Right ventricle myocardium superior (tissue), 1 donor: Measurements from ENCODE around the gene DYNC2I2. TPM values are rescaled to one million over a fixed set of nuclear protein-coding genes. Genes with fewer than 3 reads are reported as not detected.
"Not testable (repeated sequence)": the region's sequence is repeated elsewhere in the genome, so short reads cannot be mapped to it uniquely, and the experiment has no call there.

Experiments used
- ATAC-seq: fragments of 200-7000 bp; cut with Tn5 transposase; one replicate; pipeline ENCODE4 v1.9.1; 2020; ENCODE audit warnings: mild to moderate bottlenecking; ENCODE audit not compliant: poor library complexity
- DNase-seq: peaks from one replicate; pipeline ENCODE4 v3.0.0-alpha.2; 2020
- intact Hi-C: fragments of 100-400 bp; cut with DNase I; formaldehyde crosslinking; loops from one replicate; pipeline ENCODE4 v1.11.2; 2022
- total RNA-seq: library from RNA; stranded (reverse); fragmentation: NEBNext Ultra II Directional; extraction: Animal tissue kit (Norgen Biotek cat#: 25700); gene quantifications from one replicate; pipeline ENCODE4 v1.2.1, GENCODE V29; 2021
- donor health status: DM: no; HTN: yes; CAD: no; lungs with severe emphysema.

Gene DYNC2I2
- total RNA-seq, 1 donor from 2014 or later: 40.0 TPM

- intact Hi-C loops: no loop called here
- ATAC-seq (peak; percentile 96), DNase-seq (peak; percentile 97)
Measured at GRCh38 chr9:128688501-128689292, 32.0 kb upstream of the DYNC2I2 start, which contains the start of gene SET. Gene SET, plus strand, starts transcription at chr9:128689222. Its CDS starts 361 bp downstream, at chr9:128689583.

GRCh38 chr9:128687453-128687852 lies 30.8 kb upstream of the DYNC2I2 start:
- no peak for ATAC-seq
- no peak for DNase-seq
- intact Hi-C loops: no loop called here

GRCh38 chr9:128685636-128686489 lies 29.2 kb upstream of the DYNC2I2 start:
- DNase-seq (peak; percentile 37), ATAC-seq (no peak)
- intact Hi-C loops: no loop called here

GRCh38 chr9:128684325-128685199 lies 27.9 kb upstream of the DYNC2I2 start:
- peak; percentile 85 for DNase-seq
- ATAC-seq: peak; percentile 64
- intact Hi-C loops: no loop called here

DNA sequence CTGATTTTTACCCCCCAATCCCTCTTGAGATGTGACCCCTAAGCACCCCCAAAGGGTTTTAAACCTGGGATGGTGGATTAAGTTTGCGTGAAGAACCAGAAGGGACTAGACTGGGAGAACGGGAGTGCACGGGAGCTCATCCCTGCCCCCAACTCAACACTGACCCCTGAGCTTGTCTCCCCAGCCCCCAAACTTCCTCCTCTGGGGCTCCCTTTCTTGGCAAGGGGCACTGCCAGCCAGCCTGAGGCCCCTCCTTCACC lies 27.3 kb upstream of the DYNC2I2 start:
- DNase-seq (no peak), ATAC-seq (no peak)
- intact Hi-C loops: no loop called here

- peak; percentile 69 for DNase-seq
- intact Hi-C loops: no loop called here
- ATAC-seq: peak; percentile 49
Measured at GRCh38 chr9:128683340-128684064, 26.9 kb upstream of the DYNC2I2 start.

DNA sequence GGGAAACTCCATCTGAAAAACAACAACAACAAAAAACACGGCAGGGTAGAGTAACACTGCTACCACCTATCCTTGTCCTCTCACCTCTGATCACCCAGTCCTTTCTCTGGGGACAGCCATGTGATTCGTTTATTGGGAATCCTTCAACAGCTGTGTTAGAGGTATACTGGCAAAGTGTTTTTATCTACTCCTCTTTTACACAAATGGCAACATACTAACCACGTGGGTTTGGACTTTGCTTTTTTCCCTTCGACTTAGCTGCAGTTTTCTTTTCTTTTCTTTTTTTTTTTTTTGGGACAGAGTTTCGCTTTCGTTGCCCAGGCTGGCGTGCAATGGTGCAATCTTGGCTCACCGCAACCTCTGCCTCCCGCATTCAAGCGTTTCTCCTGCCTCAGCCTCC lies 21.1 kb upstream of the DYNC2I2 start:
- intact Hi-C loops: no loop called here
- ATAC-seq: no peak
- no peak for DNase-seq

DNA sequence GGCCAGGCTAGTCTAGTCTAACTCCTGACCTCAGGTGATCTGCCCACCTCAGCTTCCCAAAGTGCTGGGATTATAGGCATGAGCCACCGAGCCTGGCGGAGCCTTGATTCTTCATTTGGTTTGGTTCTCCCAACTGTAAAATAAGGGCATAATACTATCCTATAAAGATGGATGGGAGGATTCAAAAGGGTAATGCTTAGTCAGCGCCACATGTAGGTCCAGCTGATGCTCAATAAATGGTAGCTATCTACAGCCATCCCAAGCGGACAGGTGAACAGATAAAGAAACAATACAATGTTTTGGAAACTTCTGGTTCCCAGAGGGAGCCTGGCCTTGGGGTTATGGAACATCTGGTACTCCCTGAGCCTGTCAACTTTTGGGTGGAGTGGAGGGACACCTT lies 18.7 kb upstream of the DYNC2I2 start:
- no peak for ATAC-seq
- intact Hi-C loops: no loop called here
- DNase-seq: no peak

DNA sequence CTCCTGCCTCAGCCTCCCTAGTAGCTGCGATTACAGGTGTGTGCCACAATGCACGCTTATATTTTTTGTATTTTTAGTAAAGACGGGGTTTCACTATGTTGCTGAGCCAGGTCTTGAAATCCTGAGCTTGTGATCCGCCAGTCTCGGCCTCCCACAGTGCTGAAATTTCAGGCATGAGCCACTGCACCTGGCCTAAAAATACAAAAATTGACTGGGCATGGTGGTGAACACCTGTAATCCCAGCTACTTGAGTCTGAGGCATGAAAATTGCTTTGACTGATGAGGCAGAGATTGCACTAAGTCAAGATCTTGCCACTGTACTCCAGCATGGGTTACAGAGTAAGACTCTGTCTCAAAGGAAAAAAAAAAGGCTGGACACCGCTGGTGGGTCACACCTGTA lies 13.1 kb upstream of the DYNC2I2 start:
- ATAC-seq: no peak
- intact Hi-C loops: no loop called here
- DNase-seq: no peak

DNA sequence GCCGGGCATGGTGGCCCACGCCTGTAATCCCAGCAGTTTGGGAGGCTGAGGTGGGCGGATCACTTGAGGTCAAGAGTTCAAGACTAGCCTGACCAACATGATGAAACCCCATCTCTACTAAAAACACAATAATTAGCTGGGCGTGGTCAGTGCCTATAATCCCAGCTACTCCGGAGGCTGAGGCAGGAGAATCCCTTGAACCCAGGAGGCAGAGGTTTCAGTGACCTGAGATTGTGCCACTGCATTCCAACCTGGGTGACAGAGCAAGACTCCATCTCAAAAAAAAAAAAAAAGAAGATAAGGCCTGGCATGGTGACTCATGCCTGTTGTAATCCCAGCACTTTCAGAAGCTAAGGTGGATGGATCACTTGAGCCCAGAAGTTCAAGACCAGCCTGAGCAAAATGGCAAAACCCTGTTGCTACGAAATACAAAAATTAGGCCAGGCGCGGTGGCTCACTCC lies 9.9 kb upstream of the DYNC2I2 start:
- DNase-seq, ATAC-seq, intact Hi-C loops: not testable (repeated sequence)

DNA sequence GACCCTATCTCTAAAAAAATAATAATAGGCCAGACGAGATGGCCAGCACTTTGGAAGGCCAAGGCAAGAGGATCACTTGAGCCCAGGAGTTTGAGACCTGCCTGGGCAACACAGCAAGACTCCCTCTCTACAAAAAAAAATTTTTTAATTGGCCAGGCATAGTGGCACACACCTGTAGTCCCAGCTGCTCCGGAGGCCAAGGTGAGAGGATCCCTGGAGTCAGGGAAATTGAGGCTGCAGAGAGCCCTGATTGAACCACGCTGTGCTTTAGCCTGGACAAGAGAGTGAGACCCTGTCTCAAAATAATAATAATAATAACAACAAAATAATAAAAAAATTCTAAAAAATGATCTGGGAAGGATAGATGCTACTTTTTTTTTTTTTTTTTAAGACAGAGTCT lies 1.1 kb upstream of the DYNC2I2 start:
- intact Hi-C loops: no loop called here
- no peak for ATAC-seq

DNA sequence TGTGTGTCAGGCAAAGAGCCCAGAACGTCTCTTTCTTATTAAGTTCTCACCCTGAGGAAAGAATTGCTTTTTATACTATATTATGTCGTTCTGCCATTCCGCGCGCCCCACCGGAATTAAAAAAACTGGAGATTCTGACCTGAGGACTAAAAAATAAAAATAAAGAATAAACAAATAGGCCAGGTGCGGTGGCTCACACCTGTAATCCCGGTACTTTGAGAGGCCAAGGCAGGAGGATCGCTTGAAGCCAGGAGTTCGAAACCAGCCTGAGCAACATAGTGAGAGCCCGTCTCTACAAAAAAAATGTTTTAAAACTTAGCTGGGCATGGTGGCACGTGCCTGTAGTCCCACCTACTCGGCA lies 677 bp upstream of the DYNC2I2 start:
- ATAC-seq (no peak), DNase-seq (no peak)
- intact Hi-C loops: no loop called here

More for the DNA sequence above, 1.1 kb upstream of the DYNC2I2 start:
- no peak for DNase-seq

GRCh38 chr9:128654481-128654880 lies 2.2 kb downstream of the DYNC2I2 start:
- ATAC-seq: no peak
- DNase-seq: no peak
- intact Hi-C loops: no loop called here

- intact Hi-C loops: no loop called here
- DNase-seq: no peak
- ATAC-seq: no peak
Measured at GRCh38 chr9:128653908-128654307, 2.7 kb downstream of the DYNC2I2 start.

GRCh38 chr9:128651798-128652197 lies 4.8 kb downstream of the DYNC2I2 start:
- intact Hi-C loops: no loop called here
- no peak for DNase-seq

DNA sequence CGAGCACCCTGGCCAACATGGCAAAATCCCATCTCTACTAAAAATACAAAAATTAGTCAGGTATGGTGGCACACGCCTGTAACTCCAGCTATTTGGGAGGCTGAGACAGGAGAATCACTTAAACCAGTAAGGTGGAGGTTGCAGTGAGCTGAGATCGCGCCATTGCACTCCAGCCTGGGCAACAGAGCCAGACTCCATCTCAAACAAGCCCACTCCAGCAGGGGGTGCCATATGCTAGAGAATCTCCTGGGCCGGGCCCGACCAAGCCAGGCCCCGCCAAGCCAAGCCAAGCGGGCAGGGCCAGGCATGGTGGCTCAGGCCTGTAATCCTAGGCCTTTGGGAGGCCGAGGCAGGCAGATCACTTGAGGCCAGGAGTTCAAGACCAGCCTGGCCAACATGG lies 8.4 kb downstream of the DYNC2I2 start:
- peak; percentile 57 for ATAC-seq
- intact Hi-C loops: not testable (repeated sequence)
- peak; percentile 64 for DNase-seq

More at GRCh38 chr9:128651798-128652197, 4.8 kb downstream of the DYNC2I2 start:
- ATAC-seq: no peak

DNA sequence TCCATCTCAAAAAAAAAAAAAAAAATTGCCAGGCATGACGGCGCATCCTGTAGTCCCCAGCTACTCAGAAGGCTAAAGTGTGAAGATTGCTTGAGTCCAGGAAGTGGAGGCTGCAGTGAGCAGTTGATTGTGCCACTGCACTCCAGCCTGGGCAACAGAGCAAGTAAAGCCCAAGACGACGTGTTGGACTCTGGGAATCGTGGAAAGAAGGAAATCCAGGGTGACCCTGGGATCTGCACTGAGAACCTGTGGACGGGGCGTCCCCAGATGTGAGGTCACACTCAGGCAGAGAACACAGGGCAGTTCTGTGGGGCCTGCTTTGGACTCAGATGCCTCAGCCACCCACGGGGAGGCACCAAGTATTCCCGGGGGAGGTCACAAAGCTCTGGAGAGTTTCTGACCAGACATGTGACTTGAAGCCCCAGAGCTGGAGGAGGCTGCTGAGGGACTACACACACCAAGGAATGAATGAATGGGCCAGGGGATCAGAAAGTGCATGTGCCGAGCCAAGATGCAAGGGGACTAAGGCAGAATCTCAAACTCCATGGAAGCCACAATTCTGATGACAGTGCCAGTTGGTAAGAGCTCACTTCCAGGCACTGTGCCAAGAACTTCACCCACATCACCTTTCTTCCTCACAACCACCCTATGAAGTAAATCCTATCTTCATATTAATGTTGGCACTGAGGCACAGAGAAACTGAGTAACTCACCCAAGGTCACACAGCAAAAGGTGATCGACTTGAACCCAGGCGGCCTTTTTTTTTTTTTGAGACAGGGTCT lies 12.9 kb downstream of the DYNC2I2 start:
- DNase-seq: no peak
- no peak for ATAC-seq
- intact Hi-C loops: no loop called here
